AG20443 (cell line): ENCODE measurements around the gene TEX30.
"Not testable (repeated sequence)": the region's sequence is repeated elsewhere in the genome, so short reads cannot be mapped to it uniquely, and the experiment has no call there.

Source experiments
- DNase-seq: peaks from one replicate; pipeline ENCODE4 v3.0.0; 2012; ENCODE audit warnings: low spot score, mixed read lengths

The TEX30 gene

DNA sequence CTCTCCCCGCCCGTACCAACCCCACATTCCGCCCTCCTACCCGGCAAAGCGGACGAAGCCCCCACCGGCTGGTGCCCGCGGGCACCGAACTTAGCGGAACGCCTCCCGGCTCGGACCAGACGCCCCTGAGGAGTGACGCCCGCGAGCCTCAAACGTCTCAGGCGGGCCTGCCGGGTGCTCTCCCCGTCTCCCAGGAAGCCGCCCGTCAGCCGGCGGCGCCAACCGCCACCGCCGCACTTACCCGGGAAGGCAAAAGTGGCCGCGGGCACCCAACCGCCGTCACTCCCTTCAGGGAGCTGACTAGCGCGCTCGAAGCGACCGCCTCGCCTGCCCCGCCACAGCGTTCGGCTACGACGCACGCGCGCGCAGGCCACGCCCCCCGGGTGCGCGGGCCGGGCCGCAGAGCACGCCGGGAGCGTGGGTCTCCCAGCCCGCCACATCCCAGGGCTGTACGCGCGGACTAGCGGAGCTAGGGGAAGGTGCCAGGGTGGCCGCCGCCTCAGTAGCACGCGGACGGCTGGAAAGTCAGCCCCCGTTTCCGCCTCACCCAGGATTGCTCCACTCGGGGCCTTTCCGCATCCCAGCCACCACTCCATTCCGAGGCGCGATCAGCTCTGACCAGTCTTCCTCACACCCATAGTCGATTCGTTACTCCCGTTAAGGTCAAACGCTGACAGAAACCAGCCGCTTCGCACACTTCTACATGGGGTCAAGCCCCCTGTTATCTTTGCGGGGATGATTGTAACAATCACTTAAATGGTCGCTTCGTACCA is at the start of gene TEX30:
Gene TEX30, minus strand, starts transcription at position 346 of the 773 bp plus-strand sequence. CDS start 3,760 bp downstream, outside the sequence.
- DNase-seq, result peak; percentile 98

DNA sequence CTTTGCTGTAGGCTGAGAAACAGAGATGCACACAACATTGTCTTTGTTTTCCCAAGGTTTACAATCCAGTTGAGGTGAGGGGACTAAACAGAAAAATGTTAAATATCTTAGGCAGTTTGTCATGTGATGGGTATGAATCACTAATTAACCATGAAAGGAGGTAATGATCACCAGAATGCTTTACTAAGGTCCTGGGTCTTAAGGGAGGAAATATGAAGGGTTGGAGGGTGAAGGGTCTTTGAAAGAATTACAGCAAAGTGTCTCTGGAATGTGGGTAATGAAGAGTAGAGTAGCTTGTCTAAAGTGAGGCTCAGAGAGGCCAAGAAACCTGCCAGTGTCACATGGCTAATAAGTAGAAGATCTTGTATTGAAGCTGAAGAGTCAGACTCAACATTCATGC is 44.3 kb upstream of the TEX30 start:
- DNase-seq, result no peak

DNA sequence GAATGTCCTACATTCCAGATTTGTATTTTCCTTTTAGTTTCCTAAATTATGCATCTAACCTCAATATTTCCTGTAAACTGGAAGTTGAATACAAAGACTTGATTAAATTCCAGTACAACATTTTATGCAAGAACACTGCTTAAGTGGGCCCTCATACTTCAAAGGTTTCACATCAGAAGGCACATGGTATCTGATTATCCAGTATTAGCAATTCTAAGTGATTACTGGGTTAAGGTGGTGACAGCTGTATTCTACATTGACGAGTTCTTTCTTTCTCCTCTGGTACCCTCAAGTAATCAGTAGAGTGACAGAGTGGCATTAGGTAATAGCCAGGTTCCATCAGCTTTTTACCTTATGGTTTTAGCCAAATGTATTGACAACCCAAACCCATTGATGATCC is 43.7 kb upstream of the TEX30 start:
- no peak for DNase-seq

DNA sequence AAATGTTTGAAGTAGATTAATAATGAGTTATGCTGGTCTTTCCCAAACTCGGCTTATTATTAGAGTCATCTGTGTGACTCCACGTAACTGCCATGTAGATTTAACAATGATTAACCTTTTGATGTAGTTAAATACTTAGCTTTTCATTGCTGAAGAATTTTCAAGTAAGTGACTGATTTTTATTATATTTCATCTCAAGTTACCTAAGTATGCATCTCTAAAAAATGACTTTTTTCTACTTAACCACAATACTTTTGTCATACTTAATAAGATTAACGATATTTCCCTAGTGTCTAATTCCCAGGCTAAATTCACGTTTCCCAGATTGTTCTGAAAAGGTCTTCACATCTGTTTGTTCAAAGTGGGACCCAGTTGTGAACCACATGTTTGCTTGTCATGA is 43.1 kb upstream of the TEX30 start:
- no peak for DNase-seq

DNA sequence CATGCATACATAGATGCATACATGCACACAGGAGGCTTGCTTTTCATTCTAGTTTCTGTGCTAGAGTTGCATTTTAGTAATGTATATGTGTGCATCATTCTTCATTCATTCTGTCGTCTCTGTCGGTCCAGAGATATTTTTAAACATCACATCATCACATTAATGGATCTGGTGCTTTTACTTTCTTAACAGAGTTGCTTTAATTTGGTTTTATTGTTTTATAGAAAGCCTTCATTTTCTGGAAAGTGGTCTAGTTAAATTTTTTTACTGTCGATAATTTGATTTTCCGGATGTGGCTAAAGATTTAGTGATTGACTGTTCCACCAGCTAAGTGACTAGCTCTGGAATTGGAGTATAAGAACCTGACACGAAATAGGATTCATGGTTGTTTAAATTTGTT is 42.2 kb upstream of the TEX30 start:
- DNase-seq, result no peak

DNA sequence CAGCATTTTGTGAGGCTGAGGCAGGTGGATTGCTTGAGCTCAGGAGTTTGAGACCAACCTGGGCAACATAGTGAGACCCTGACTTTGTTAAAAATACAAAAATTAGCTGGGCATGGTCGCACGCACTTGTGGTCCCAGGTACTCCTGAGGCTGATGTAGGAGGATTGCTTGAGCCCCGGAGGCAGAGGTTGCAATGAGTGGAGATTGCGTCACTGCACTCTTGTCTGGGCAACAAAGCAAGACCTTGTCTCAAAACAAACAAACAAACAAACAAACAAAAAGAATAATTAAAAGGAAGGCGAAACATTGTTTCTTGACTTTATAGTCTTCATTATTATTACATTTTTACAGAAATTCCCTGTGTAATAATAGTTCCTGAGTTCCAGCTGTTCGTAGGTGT is 41.2 kb upstream of the TEX30 start:
- no peak for DNase-seq

DNA sequence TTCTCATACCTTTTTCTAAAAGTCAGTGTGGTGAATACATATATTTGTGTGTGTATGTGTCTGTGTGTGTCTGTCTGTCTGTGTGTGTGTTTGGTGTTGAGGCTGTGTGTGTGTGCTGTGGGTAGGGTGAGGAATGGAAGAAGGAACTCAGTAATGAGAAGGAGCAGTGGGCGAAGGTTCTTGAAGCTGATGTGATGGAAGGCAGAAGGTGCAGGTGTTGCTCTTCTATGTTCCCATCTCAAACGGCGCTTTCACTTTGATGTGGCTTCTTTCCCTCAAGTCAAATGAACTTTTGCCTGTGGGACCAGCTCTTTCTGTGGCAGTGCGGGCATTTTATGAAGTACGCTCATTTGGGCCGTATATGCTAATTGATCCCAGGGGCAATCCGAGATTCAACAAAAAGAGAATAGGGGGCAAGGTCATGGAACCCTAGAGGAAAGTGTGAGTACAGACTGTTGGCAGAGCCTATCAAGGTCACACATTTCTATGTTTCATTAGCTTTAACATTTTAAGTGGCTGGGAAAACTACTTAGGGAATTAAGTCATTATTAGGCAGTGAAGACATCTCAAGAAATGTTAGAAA is 40.5 kb upstream of the TEX30 start:
- no peak for DNase-seq

DNA sequence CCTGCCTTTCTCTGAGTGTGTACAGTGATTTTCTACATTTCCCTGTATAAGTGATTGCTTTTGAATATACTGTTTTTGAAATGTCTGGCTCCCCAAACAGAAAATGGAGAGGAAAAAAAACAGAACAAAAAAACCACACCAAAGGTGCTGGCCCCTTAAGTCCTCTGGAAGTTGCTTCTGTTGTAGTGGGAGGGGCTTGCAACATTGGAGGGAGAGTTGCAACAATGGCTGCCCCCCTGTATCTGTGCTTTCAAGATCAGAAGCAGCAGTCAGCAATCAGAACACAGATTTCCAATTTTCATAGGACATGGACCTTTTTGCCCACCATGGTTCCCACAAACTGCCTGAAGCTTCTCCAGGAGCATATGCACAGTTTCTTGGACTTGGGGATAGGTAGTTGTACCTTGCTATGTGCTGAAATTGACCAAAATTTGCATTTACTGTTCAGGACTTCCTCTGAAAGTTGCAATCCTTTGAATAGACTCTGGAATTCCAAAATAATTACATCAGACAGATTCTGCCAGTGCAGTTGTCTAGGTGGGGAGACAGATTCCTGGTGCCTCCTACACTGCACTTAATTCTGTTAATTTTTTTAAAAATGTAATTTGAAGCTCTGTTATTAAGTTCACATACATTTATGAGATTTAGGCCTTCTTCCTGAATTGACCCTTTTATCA is 39.2 kb upstream of the TEX30 start:
- DNase-seq, result peak; percentile 36

DNA sequence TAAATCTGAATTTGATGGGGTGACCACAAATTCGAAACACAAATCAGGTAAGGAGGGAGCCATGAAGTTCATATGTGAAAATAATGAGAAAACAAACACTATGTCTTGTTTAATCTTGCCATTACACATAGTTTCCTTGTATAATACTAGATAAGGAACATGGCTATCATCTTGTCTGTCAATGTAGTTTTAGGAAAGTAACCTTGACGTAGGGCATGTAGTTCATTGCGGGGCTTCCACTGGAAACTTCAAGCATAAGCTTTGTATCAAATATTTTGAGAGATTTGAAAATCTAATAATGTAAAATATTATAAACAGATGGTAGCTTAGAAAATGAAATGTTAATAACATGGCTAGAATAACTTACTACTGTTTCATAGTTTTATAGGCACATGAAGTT is 34.1 kb upstream of the TEX30 start:
- DNase-seq, result no peak

DNA sequence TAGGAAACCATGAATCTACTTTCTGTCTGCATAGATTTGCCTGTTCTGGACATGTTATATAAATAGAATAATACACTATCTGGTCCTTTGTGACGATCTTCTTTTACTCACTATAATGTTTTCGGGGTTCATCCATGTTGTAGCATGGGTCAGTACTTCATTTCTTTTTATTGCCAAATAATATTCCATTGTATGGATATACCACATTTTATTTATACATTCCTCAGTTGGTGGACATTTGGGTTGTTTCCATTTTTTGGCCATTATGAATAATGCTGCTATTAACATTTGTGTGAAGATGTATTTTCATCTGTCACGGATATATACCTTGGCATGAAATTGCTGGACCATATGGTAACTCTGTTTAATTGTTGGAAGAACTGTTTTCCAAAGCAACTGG is 32.1 kb upstream of the TEX30 start:
- no peak for DNase-seq

DNA sequence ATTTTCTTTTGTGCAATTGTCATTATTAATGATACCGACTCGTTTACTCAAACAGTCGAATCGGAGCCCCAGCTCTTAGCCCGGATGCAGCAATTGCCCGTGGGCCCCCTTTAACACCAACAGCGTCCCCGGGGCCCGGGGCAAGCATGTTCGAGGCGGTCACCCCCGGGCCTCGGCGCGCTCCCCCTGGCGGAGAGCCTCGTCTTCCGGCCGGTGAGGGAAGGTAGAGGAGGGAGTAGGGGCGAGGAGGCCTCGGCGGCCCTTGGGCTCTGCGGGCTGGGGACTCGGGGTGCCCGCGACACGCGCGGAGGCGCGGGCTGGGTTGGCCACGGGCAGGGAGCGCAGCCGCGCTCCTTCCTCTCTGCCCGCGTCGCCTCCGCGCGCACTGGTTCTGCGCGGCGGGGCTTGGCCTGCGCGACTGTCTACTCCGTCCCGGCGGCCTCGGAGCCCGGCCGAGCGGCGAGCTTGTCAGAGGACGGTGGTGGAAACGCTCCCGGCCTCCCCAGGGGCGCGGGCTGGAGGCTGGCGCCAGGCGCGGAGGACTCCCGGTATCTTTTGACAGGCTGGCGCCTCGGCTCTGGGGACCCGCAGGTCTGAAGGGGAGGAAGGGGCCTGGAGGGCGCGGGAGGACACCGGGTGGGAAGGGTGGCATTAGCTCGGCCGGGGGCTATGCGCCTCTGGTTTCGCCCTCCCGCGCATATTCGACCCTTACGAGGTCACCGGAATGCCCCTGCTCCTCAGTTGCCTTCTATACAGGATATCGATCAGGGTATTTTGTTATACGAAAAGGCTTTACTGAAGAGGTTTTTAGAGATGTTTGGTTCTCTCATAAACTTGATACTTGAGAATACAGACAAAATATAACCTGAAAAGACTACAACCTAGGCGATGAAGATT is 26.8 kb upstream of the TEX30 start:
- DNase-seq, result peak; percentile 93

DNA sequence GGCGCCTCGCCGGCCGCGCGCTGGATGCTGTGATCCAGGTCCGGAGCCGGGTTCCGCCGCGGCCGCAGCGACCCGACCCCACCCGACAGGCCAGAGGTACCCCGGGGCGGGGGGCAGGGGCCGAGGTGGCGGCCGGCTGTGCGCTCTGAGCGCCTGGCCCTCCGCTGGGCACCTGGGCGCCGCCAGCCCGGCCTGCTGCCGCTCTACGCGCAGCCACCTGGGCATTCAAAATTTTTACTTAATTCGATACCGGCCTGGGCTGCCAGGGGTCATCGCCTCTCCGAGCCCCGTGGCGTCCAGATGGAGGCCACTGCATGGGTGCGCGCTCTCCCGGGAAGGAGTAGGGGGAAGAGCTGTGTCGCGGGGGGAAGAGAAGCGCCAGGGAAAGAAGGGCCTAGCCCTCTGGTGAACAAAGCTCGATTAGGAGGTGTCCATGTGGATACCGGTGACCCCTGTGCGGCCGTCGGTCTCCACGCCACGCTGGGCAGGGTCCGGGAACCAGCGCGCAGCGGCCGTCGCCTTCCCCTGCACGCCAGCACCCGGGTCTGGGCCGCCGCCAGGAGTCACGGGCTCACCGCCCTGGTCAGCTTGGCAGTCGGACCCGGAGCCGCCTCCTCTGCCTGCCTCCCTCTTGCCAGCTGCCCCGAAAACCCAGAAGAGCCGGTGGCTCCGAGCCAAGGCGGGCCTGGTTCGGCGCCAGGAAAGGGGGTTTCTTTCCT is 26.0 kb upstream of the TEX30 start:
- DNase-seq, result peak; percentile 51

DNA sequence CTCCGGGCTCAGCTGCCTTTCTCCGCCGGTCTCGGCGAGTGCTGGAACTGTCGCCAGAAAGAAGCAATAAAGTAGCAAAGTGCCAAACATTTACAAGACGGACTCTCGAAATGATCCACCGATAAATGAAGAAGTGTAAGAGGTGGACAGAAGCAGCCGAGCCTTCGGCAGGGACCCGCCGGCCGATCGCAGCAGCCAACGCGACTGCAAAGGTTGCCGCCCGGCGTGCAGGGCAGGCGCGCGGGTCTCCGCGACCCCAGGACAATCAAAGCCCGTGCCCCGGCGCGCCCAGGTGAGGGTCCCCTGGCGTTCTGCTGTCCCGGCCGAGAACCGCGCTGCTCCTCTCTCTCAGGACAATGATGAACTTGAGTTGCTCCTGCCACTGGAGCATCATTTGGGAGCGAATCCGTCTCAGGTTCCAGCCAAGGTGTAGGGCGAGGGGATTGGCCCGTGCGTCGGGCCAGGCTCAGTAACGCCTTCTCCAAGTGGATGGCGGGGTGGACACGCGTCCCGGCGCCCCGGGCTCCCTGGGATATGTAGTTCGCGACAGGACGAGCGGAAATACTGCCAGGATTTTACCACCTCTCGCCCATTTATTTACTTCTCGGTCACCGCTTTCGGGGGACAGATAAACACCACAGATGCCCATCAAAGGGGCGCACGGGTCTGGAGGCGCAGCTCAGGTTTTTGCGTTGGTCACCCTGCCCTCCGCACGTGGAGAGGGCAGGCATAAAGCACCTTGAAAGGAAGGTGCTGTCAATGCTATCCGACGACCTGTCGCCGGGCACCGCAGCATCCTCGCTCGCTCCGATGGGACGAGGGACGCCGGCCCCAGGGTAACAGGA is 25.2 kb upstream of the TEX30 start, which contains the start of the genes BIVM and POGLUT2:
Gene BIVM, plus strand, starts transcription at position 539 of the 845 bp plus-strand sequence. CDS start 8,149 bp downstream, outside the sequence.
Gene POGLUT2, minus strand, starts transcription at position 396 of the 845 bp plus-strand sequence. Its CDS starts 306 bp downstream, at position 90.
- DNase-seq, result peak; percentile 97

DNA sequence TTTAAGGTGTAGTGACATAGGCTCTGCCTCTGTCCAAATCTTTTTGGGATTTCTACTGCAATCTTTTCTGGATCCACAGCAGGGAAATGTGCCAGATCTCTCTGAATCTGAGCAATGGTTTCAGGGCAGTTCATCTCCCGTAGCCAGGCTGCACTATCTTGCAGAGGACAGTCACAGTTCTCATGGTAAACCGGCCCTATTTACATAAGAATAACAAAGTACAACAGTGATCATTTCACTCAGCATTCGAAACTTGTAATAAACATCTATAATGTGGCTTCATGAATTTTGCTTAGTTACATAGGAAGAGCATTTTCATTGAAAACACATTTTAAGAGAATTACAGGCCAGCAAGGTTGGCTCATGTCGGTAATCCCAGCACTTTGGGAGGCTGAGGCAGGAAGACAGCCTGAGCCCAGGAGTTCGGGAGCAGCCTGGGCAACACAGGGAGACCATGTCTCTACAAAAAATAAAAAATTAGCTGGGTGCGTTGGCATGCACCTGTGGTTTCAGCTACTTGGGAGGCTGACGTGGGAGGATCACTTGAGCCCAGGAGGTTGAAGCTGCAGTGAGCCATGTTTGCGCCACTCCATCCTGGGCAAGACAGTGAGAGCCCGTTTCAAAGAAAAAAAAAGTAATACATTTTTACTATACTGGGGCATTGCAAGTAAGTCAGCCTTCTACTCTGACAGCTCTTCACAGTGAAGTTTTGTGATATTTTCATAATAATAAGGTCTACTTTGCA is 20.2 kb upstream of the TEX30 start:
- DNase-seq, result no peak

DNA sequence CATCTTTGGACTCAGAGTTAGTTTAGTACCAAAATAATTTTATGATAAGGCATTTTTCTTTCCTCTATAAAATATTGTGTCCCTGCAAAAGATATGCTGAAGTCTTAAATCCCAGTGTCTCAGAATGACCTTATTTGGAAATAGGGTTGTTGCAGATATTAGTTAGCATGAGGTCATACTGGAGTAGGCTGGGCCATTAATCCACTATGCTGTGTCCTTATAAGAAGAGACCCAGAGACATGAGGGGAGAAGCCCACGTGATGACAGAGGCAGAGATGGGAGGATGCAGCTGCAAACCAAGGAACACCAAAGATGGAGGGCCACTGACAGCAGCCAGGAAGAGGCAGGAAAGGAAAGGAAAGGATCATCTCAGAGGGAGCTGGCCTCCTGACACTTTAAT is 18.8 kb upstream of the TEX30 start:
- DNase-seq, result no peak

DNA sequence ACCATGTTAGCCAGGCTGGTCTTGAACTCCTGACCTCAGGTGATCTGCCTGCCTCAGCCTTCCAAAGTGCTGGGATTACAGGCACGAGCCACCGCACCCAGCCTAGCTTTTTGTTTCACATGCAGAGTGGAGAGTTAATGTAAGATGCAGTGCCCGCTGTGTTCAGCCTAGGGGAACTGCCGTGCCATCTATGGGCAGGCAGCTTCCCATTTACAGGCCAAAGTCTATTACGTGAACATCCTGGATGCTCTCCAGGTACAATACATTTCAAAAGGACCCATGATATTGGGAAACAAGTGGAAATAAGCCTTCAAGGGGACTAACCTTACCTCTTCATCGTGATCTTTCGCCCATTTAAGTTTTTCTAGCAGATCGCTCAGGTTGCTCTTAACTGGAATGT is 15.1 kb upstream of the TEX30 start:
- DNase-seq, result no peak

DNA sequence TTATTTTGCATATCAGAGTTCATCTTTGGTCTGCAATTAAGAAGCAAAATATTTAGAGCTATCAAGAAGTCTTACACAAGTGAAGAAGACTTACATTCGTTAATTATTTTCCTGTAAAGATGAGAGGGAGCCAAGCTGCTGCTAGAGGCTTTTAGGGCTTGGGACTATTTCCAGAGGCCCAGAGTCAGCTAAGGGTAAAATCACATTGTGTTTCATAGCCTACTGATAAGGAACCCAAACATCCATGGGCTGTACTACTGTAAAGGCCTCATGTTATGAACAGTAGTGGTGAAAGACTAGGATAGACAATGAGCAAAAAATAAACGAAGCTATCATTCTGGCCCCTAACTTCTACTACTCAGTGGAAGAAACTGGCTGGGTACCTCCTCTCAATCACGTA is 10.9 kb upstream of the TEX30 start:
- DNase-seq, result no peak

DNA sequence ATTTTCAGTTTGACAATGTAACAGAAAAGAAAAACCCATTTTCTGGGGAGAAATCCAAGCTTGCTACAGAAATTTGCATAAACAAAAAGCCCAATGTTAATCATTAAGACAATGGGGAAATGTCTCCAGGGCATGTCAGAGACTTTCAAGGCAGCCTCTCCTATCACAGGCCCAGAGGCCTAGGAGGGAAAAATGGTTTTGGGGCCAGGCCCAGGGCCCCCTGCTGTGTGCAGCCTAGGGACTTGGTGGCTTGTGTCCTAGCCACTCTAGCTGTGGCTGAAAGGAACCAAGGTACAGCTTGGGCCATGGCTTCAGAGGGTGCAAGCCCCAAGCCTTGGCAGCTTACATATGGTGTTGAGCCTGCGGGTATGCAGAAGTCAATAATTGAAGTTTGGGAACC is 8.0 kb upstream of the TEX30 start:
- no peak for DNase-seq

DNA sequence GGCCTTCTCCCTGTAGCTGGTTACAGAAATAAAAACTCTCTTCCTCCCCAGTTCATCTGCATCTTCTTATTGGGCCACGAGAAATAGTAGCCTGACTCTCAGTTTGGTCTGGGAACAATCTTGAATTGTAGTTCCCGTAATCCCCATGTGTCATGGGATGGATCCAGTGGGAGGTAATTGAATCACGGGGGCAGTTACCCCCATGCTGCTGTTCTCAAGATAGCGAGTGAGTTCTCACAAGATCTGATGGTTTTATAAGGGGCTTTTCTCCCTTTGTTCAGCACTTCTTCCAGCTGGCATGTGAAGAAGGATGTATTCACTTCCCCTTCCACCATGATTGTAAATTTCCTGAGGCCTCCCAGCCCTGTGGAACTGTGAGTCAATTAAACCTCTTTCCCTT is 7.1 kb upstream of the TEX30 start:
- not testable (repeated sequence) for DNase-seq
